ENCODE results near the gene NTM. TPM values are rescaled to one million over a fixed set of nuclear protein-coding genes. Genes with fewer than 3 reads are reported as not detected.

Gene NTM
- total RNA-seq, 1 experiment from 2014 or later: 9.9 TPM

GRCh38 chr11:132285631-132286030, 915.2 kb downstream of the NTM start:
- H4K20me1 ChIP-seq (ENCODE audit: control insufficient read depth, insufficient read depth, insufficient read length): no peaks in the 10 kb centered on the region
- H3K36me3 Mint-ChIP-seq (ENCODE audit: insufficient read depth in 1 of 3, low read depth in 3 of 3): no peaks in the 10 kb centered on the region
- no peak for TF ChIP-seq CTCF (conservative IDR thresholded peaks at IDR 0.05)

More at GRCh38 chr11:132285631-132286030, 915.2 kb downstream of the NTM start:
- no peak overlapping the region for H3K4me3 Mint-ChIP-seq
- H3K27me3 ChIP-seq (ENCODE audit: insufficient read depth, low read length): no peaks in the 10 kb centered on the region
- H2BK20ac ChIP-seq (ENCODE audit: low read depth, low read length, poor library complexity, severe bottlenecking): no peak overlapping the region
- no CpG with 5 or more reads among the region's 4 CpGs for WGBS (ENCODE audit: extremely low coverage, insufficient read length, low lambda C conversion rate)
- H3K4me2 ChIP-seq (ENCODE audit: insufficient read depth, insufficient read length, low read length): no peak overlapping the region
- H3K18ac ChIP-seq (ENCODE audit: insufficient read length, low read depth, low read length): no peak overlapping the region
- no peaks in the 10 kb centered on the region; a peak in 1 of 5 replicates for H3K9me3 Mint-ChIP-seq
- no peaks in the 10 kb centered on the region for H3K79me1 ChIP-seq (ENCODE audit: insufficient read depth, low read depth, low read length, poor library complexity, severe bottlenecking)
- H3K56ac ChIP-seq (ENCODE audit: insufficient read length, low read depth, low read length): no peak overlapping the region
- H4K8ac ChIP-seq (replicated peaks; ENCODE audit: insufficient read length, low read depth, low read length): no peak overlapping the region
- no peak for DNase-seq
- no peak overlapping the region for H3T11ph ChIP-seq (ENCODE audit: low read length)
- H3K4ac ChIP-seq (ENCODE audit: low read depth, low read length): no peak overlapping the region
- no peak overlapping the region for H2BK12ac ChIP-seq (ENCODE audit: insufficient read length, low read depth, low read length)
- H3K23me2 ChIP-seq (ENCODE audit: insufficient read length, low read depth, low read length, poor library complexity, severe bottlenecking): no peaks in the 10 kb centered on the region
- no peak overlapping the region for H3K27ac ChIP-seq (ENCODE audit: insufficient read length, low read depth, low read length)
- H3K14ac ChIP-seq (ENCODE audit: insufficient read depth, low read length): no peak overlapping the region
- H3K27ac Mint-ChIP-seq: no peak overlapping the region
- H3K79me2 ChIP-seq (ENCODE audit: insufficient read depth, low read length): no peaks in the 10 kb centered on the region
- H4K91ac ChIP-seq (ENCODE audit: insufficient read length, low read depth, low read length): no peak overlapping the region
- no peak overlapping the region for H2BK15ac ChIP-seq (ENCODE audit: low read depth, low read length)
- H3K23ac ChIP-seq (ENCODE audit: insufficient read length, low read depth, low read length): no peak overlapping the region
- no peak overlapping the region for H2BK5ac ChIP-seq (ENCODE audit: insufficient read length, low read length)
- H3K4me1 ChIP-seq (ENCODE audit: insufficient read depth, low read length): peaks cover 3% of the 10 kb centered on the region; the same call in 1 of the 2 replicates
- no peaks in the 10 kb centered on the region for H3K9me3 ChIP-seq (ENCODE audit: control insufficient read depth, low read depth, low read length)
- no peaks in the 10 kb centered on the region; the same call in none of the 2 replicates for H3K27me3 Mint-ChIP-seq (ENCODE audit: low read depth)
- H4K5ac ChIP-seq (ENCODE audit: insufficient read length, low read depth, low read length): no peak overlapping the region
- H2BK120ac ChIP-seq (ENCODE audit: low read depth, low read length, poor library complexity, severe bottlenecking): no peak overlapping the region
- no peak overlapping the region for H2AFZ ChIP-seq (ENCODE audit: low read length)
- no peak overlapping the region for H3K9ac ChIP-seq (ENCODE audit: extremely low read depth, insufficient read length, low read length)
- H3K4me1 Mint-ChIP-seq: peaks cover 24 to 31% of the 10 kb centered on the region in 2 experiments
- no peak overlapping the region for H2AK5ac ChIP-seq (ENCODE audit: insufficient read length, low read length)
